Activated naive CD8-positive, alpha-beta T cell treated with anti-CD3 and anti-CD28 coated beads for 36 hours (primary cell): ENCODE measurements around the gene SP140. TPM values are rescaled to one million over a fixed set of nuclear protein-coding genes. Genes with fewer than 3 reads are reported as not detected.
"Not testable (repeated sequence)": the region's sequence is repeated elsewhere in the genome, so short reads cannot be mapped to it uniquely, and the experiment has no call there.

Experiments
- DNase-seq: peaks from one replicate; pipeline ENCODE4 v3.0.0; 2021
- H3K27ac Mint-ChIP-seq: one replicate; pipeline ENCODE4 v1.8.0; 2022; ENCODE audit warnings: mild to moderate bottlenecking, moderate library complexity, mixed read lengths
- H3K27me3 Mint-ChIP-seq: one replicate; pipeline ENCODE4 v1.8.0; 2022; ENCODE audit warnings: mild to moderate bottlenecking, mixed read lengths
- H3K36me3 Mint-ChIP-seq: one replicate; pipeline ENCODE4 v1.8.0; 2021; ENCODE audit warnings: mild to moderate bottlenecking, mixed read lengths
- H3K4me1 Mint-ChIP-seq: one replicate; pipeline ENCODE4 v1.8.0; 2021; ENCODE audit warnings: mixed read lengths
- H3K4me3 Mint-ChIP-seq: one replicate; pipeline ENCODE4 v1.8.0; 2022; ENCODE audit warnings: mild to moderate bottlenecking, moderate library complexity, mixed read lengths
- H3K9me3 Mint-ChIP-seq: one replicate; pipeline ENCODE4 v1.8.0; 2022; ENCODE audit warnings: mixed read lengths
- total RNA-seq, 2 experiments: library from RNA; stranded (reverse); gene quantifications; one replicate each; pipeline ENCODE4 v1.2.3, GENCODE V29; 2021

Gene SP140
- total RNA-seq, 2 experiments from 2014 or later, result 42.7 to 46.8 TPM

DNA sequence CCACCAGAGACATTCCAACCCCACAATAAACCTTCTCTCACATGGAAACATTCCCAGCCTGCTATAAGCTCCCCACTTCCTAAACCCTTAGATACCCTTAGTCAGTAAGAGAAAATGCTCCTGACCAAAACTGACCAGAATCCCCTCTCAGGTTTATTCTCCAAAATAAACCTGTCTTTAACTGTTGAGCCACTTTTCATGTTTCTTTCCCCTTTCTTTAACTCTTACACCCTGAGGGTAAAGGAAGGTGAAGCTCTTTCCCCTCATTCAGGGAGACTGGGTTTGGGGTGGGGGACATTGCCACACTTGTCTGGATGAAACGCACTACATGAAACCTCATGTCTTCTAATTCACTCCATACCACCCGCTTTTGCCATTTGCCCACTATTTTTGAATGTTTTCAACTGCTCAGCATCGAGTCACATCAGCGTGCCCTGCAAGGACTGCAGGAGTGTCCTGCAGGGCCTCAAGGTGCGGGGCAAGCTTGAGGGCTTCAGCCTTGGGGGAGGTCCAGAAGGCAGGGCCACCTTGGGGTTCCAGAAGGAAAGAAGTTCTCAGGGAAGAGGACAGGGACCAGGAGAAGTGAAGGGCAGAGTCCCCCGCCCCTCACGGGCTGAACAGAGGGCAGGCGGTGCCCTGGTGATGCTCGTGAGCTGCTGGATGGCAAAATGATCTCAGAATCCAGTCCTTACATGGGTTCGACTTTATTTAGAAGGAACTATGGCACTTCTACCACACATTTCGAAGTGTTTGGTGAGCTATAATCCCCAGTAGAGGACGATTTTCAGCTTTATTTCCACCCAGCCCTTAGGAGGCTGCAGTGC lies 97.2 kb downstream of the SP140 start:
- DNase-seq, result no peak
- Mint-ChIP-seq H3K27ac (no peak overlapping the region), H3K4me3 (no peak overlapping the region), H3K4me1 (peaks cover 54% of the 10 kb centered on the region), H3K36me3 (peaks cover 52% of the 10 kb centered on the region), H3K9me3 (peaks cover 8% of the 10 kb centered on the region), H3K27me3 (no peaks in the 10 kb centered on the region)

DNA sequence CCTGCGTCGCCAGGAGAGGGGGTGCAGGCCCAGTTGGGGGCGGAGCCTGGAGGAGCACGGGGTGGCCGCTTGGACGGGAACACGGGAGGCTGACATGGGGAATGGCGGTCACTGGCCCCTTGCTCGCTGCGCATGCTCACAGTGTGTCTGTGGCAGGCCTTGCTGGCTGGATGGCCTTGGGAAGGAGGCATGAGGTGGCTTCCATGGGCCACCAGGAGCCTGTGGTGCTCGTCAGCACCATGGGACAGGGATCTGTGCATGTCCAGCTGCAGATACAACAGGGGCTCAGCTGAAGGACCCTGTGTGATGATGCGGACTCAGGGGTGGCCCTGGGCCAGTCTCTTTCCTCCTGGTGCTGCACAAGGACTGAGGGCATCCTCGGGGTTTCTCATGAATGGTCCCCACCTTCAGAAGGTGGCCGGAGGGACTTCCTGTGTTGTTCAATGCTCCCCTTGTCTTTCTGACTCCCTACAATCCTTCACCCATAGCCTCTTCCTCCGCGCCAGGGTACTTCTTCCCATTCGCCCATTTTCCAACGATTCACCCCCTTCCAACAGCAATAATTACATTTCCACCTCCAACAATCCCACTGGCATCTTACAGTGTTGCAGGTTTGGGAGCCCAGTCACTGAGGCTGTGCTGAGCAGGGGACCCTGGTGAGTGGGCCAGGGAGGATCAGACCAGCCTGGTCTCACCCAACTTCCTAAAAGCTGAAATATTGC lies 98.0 kb downstream of the SP140 start:
- H3K4me1 Mint-ChIP-seq, result peaks cover 48% of the 10 kb centered on the region
- no peaks in the 10 kb centered on the region for H3K27me3 Mint-ChIP-seq
- H3K27ac Mint-ChIP-seq, result peak overlapping the region; percentile 69
- no peak overlapping the region for H3K4me3 Mint-ChIP-seq
- H3K9me3 Mint-ChIP-seq, result peaks cover 7% of the 10 kb centered on the region
- peaks cover 49% of the 10 kb centered on the region for H3K36me3 Mint-ChIP-seq
- no peak for DNase-seq

DNA sequence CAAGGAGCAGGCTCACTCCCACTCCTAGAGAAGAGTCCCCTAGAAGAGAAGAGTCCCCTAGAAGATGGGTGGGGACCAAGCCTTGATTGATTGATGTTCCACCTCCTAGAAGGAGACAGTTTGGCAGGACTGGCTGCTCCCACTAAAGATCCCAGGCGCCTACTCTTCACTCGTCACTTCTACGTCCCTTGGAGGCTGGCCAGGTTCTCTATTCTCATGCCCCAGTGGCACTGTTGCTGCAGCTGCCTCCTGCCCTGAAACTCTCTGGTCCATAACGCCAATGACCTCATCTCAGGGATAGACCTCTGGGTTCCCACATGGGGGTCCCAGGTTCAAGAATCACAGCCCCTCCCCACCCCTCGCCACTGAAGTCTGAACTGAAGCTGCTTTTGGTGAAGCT lies 99.0 kb downstream of the SP140 start:
- Mint-ChIP-seq H3K27me3 (no peaks in the 10 kb centered on the region), H3K4me3 (no peak overlapping the region), H3K36me3 (peaks cover 59% of the 10 kb centered on the region), H3K9me3 (peaks cover 7% of the 10 kb centered on the region), H3K4me1 (peaks cover 49% of the 10 kb centered on the region), H3K27ac (no peak overlapping the region)
- DNase-seq, result no peak

DNA sequence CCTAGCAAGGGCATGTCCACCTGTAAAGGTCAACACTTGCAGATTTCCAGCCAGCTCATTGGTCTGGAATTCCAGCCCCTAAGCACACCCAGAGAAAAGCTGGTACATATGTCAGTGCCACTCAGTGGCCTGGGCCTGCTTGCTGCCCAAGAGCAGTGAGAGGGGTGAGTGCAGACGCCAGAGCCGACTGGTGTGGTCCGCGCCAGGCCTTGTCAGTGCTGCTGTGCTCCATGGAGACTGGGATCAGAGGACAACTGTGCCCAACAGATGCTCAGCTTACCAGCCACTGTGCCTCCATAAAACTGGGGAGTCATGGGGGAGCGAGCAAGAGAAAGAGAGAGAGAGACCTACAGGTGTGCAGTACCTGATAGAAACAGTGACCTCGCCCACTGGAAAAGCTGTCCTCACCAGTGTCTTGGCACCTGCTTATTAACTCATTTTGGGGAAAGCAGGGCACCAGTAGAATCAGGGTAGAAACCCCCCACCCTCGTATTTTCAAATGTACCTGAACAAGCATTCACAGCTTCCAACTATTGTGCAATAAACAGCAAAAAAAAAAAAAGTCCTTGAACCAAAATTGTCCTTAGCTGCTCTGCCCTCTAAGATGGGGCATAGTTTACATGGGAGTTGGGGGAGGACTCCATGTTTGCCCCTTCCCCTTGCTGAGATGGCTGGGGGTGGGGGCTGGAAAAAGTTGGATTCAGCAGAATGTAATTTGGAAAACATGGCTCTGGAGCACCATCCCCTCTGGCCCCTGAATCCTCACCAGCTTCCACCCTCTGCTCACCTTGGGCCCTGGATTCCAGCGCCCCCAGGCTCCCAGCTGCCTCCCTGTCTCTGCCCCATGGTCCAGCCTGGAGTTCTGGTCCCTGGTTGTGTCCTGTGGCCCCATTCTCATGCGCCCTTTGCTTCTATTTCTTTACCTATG lies 100.0 kb downstream of the SP140 start:
- H3K27ac Mint-ChIP-seq, result peak overlapping the region; percentile 98
- DNase-seq, result no peak
- H3K4me1 Mint-ChIP-seq, result peaks cover 53% of the 10 kb centered on the region
- H3K36me3 Mint-ChIP-seq, result peaks cover 63% of the 10 kb centered on the region
- peaks cover 5% of the 10 kb centered on the region for H3K9me3 Mint-ChIP-seq
- H3K27me3 Mint-ChIP-seq, result no peaks in the 10 kb centered on the region
- peak overlapping the region; percentile 97 for H3K4me3 Mint-ChIP-seq

DNA sequence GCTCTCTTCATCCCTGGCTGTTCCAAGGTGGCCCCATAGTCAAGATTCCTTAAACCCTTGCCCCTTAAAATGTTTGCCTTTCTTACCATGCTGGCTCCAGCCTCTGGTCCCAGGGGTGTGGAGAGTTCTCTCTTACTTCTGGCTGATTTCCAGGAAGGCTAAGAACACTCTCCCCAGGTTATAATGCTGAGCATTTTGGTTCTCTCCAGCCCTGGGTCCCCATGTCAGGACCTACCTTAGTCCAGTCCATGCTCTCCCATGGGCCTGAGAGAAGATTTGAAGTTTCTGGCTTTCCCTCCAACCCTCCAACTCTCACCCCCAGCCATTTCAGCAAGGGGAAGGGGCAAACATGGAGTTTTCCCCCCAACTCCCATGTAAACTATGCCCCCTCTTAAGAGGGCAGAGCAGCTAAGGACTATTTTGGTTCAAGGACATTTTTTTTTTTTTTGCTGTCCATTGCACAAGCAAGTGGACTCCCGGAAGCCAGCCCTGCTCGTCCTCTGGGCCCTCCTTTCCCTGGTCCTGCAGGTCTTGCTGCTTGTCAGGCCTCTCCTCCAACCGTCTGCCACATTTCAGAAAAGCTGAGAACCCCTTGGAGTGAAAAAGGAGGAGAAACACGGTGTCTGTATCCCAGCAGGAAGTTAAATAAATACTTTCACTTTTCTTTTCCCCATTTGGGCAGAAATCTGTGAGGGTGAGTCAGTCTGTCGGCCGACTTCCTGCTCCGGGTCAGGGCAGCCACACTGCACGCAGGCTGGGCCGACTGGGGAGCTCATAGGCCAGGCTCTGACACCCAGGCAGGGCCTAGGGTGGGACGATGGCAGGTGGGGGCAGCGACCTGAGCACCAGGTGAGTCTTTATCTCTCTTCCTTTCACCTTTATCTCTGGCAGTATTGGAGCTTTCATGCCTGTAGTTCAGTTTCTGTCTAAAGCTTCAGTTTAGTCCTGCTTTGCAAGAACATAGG lies 101.2 kb downstream of the SP140 start, which contains the start of gene SP140L:
TSS of gene SP140L (plus strand) at position 741 of the 965 bp plus-strand sequence. CDS start at position 818, 77 bp downstream.
- H3K27ac Mint-ChIP-seq, result peak within 1 kb of the TSS; percentile 98
- no peaks in the 10 kb centered on the region for H3K27me3 Mint-ChIP-seq
- peaks cover 5% of the 10 kb centered on the region for H3K9me3 Mint-ChIP-seq
- DNase-seq, result peak; percentile 87
- peaks cover 53% of the 10 kb centered on the region for H3K4me1 Mint-ChIP-seq
- peak within 1 kb of the TSS; percentile 97 for H3K4me3 Mint-ChIP-seq
- peaks cover 64% of the 10 kb centered on the region for H3K36me3 Mint-ChIP-seq

DNA sequence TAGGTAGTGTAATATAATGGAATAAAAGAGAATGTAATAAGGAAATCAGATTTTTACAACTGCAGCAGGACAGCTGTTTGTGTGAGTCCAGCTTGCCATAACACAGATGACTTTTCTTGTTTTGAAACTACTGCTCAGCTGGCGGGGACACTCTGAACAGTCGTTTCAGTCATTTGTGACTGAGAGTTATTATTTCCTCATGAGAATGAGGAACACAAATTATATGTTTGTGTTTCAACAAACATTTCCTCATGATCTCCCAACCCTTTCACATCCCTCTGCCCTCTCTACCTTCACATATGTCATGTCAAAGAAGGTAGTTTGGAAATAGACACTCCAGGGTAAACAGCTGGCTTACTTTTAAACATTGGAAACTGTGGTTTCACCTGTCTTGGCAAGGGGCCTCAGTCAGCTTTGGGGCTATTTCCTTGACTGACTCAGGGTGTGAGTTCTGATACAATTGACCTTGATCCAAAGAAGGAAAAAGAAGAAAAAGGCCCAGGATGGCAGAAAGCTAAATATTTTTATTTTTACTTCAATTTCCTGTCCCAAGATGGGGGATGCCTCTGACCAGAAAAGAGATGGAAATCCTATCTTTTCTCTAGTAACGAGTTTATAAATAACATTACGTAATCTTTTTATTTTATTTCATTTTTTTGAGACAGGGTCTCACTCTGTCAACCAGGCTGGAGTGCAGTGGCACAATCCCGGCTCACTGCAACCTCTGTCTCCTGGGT lies 102.0 kb downstream of the SP140 start:
- Mint-ChIP-seq H3K36me3 (peaks cover 68% of the 10 kb centered on the region), H3K27ac (peak overlapping the region; percentile 98), H3K9me3 (peaks cover 1% of the 10 kb centered on the region), H3K4me3 (peak overlapping the region; percentile 97), H3K4me1 (peaks cover 58% of the 10 kb centered on the region), H3K27me3 (no peaks in the 10 kb centered on the region)
- no peak for DNase-seq

DNA sequence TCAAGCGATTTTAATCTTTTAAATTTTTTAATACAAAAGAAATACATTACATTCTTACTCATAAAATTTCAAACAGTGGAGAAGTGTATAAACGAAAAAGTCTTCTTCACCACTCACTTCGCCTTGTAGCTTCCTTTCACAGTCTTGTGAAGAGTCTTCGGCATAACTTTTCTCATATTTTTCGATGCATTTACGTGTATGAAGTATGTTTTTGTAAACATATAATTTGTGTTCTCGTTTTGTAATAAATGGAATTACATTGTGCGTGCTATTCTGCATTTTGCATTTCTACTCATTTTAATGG lies 102.6 kb downstream of the SP140 start:
- H3K27ac Mint-ChIP-seq, result peak overlapping the region; percentile 82
- peaks cover 2% of the 10 kb centered on the region for H3K9me3 Mint-ChIP-seq
- H3K4me1 Mint-ChIP-seq, result peaks cover 60% of the 10 kb centered on the region
- peaks cover 69% of the 10 kb centered on the region for H3K36me3 Mint-ChIP-seq
- H3K4me3 Mint-ChIP-seq, result peak overlapping the region; percentile 97
- DNase-seq, result no peak
- H3K27me3 Mint-ChIP-seq, result no peaks in the 10 kb centered on the region

DNA sequence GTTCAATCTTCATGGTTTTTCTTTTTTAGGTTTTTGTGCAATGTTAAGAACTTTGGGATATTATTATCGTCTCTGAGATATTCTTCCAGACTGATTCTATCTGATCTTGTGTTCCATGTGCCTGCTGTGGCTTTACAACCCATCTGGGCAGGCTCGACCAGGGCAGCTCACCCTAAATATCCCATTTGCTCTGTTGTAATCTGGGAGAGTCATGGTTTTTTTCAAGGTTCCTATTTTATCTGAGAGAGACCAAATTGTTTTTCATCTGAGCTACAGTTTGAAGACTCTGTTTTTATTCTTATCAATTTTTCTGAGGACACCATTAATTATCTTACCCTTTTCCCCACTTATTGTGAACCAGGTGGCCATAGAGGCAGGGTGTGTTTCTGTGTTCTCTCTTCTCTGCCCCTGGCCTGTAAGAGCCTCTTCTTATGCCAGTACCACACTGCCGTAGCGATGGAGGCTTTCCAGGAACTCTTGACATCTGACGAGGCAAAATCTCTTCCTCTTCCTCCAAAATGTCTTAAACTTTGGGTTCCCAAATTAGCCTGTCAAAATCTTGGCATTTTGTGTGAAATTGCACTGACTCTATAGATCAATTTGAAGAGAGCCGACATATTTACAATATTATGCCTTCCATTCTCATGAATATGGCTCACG lies 104.5 kb downstream of the SP140 start:
- Mint-ChIP-seq H3K27me3 (no peaks in the 10 kb centered on the region), H3K27ac (peak overlapping the region; percentile 82), H3K4me3 (peak overlapping the region; percentile 97), H3K4me1 (peaks cover 71% of the 10 kb centered on the region), H3K36me3 (peaks cover 73% of the 10 kb centered on the region), H3K9me3 (peaks cover 9% of the 10 kb centered on the region)
- no peak for DNase-seq

DNA sequence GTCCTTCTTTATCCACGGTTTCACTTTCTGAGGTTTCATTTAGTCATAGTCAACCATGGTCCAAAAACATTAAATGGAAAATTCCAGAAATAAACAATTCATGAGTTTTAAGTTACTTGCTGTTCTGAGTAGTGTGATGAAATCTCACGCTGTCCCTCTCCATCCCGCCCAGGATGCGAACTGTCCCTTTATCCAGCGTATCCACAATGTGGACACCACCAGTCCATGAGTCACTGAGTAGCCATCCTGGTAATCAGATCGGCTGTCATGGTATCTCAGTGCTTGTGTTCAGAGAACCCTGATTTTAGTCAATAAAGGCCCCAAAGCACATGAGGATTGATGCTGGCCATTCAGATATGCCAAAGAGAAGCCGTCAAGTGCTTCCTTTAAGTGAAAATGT lies 105.2 kb downstream of the SP140 start:
- DNase-seq, result no peak
- peaks cover 73% of the 10 kb centered on the region for H3K4me1 Mint-ChIP-seq
- no peaks in the 10 kb centered on the region for H3K27me3 Mint-ChIP-seq
- peaks cover 75% of the 10 kb centered on the region for H3K36me3 Mint-ChIP-seq
- H3K4me3 Mint-ChIP-seq, result peak overlapping the region; percentile 70
- peak overlapping the region; percentile 82 for H3K27ac Mint-ChIP-seq
- peaks cover 12% of the 10 kb centered on the region for H3K9me3 Mint-ChIP-seq

DNA sequence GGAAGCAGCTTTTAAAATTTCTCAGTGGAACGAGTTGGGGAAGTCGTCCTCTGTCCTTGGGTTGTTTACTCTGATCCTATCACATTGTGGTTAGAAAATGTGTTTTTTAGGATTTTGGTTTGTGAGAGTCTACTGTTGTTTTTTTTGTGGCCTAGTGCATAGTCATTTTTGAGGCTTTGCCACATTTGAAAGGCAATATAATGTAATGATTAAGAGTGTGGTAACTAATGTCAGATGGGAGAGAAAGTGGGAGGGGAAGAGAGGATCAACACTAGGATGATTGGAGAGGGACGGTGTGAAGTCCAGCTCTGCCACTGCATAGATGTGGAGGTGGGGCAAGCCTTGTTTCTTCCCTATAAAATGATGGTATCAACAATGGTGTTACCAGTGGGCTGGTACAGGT lies 109.9 kb downstream of the SP140 start:
- Mint-ChIP-seq H3K4me3 (peak overlapping the region; percentile 58), H3K27me3 (no peaks in the 10 kb centered on the region), H3K4me1 (peaks cover 50% of the 10 kb centered on the region), H3K9me3 (peaks cover 24% of the 10 kb centered on the region), H3K36me3 (peaks cover 67% of the 10 kb centered on the region), H3K27ac (peak overlapping the region; percentile 82)
- no peak for DNase-seq

DNA sequence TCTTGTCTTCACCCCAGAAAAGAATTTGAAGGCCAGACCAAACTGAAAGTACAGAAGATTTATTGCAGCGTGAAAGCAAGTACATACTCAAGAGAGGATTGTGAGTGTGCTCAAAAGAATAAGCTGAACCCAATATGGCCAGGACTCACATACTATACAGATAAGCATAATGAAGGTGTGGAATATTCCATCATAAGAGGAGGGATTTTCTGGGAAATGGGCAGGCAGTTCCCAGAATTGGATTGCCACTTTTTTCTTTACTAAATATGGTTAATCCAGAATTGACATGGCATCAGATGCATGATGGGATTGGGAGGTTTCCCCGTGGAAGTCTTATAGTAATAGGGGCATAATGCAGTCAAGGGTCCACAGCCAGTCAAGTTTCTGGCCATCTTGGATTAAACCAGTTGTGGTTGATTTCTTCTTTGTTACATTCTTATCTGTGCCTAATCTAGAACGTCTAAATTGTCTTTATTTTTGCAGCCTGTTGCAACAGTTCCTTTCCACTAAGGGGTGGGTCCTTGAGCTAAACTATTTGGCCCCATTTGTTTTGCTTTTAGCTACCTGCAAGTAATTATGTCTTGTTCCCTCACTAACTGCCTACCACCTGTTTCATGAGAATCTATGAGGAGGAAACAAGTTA lies 110.4 kb downstream of the SP140 start:
- Mint-ChIP-seq H3K4me1 (peaks cover 45% of the 10 kb centered on the region), H3K9me3 (peaks cover 24% of the 10 kb centered on the region), H3K27me3 (no peaks in the 10 kb centered on the region), H3K4me3 (peak overlapping the region; percentile 58), H3K27ac (peak overlapping the region; percentile 82), H3K36me3 (peaks cover 62% of the 10 kb centered on the region)
- no peak for DNase-seq

DNA sequence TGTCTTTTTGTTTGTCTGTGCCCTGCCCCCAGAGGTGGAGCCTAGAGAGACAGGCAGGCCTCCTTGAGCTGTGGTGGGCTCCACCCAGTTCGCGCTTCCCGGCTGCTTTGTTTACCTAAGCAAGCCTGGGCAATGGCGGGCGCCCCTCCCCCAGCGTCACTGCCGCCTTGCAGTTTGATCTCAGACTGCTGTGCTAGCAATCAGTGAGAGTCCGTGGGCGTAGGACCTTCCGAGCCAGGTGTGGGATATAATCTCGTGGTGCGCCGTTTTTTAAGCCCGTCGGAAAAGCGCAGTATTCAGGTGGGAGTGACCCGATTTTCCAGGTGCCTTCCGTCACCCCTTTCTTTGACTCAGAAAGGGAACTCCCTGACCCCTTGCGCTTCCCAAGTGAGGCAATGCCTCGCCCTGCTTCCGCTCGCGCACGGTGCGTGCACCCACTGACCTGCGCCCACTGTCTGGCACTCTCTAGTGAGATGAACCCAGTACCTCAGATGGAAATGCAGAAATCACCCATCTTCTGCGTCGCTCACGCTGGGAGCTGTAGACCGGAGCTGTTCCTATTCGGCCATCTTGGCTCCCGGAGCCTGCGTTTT lies 116.5 kb downstream of the SP140 start:
- DNase-seq, H3K27me3 Mint-ChIP-seq, H3K27ac Mint-ChIP-seq, H3K4me3 Mint-ChIP-seq: not testable (repeated sequence)
- Mint-ChIP-seq H3K9me3 (peaks cover 43% of the 10 kb centered on the region), H3K36me3 (peaks cover 62% of the 10 kb centered on the region), H3K4me1 (peaks cover 27% of the 10 kb centered on the region)
